H9 (cell line): ENCODE data around the gene CAPZA2. TPM values are rescaled to one million over a fixed set of nuclear protein-coding genes. Genes with fewer than 3 reads are reported as not detected.

ENCODE experiments used
- DNase-seq: peaks from one replicate; pipeline ENCODE4 v3.0.0-alpha.2; 2017
- H2AFZ ChIP-seq: one replicate; pipeline ENCODE4 v1.6.1; 2013; ENCODE audit warnings: mild to moderate bottlenecking, low read length, control low read depth, moderate library complexity
- H2AK5ac ChIP-seq: 2 replicates; pipeline ENCODE4 v1.6.1; 2013; ENCODE audit warnings: low read length, control low read depth, mixed read lengths; ENCODE audit not compliant: insufficient read length
- H2BK120ac ChIP-seq: one replicate; pipeline ENCODE4 v1.6.1; 2013; ENCODE audit warnings: low read depth, mild to moderate bottlenecking, low read length, control low read depth, inconsistent platforms; ENCODE audit not compliant: poor library complexity, severe bottlenecking
- H2BK12ac ChIP-seq: 2 replicates; pipeline ENCODE4 v1.6.1; 2013; ENCODE audit warnings: low read length, control low read depth, mixed read lengths, low read depth; ENCODE audit not compliant: insufficient read length
- H2BK15ac ChIP-seq: 2 replicates; pipeline ENCODE4 v1.6.1; 2013; ENCODE audit warnings: low read depth, low read length, control low read depth
- H2BK20ac ChIP-seq: one replicate; pipeline ENCODE4 v1.6.1; 2013; ENCODE audit warnings: low read depth, mild to moderate bottlenecking, low read length, control low read depth, inconsistent platforms; ENCODE audit not compliant: poor library complexity, severe bottlenecking
- H2BK5ac ChIP-seq: 2 replicates; pipeline ENCODE4 v1.6.1; 2013; ENCODE audit warnings: low read length, control low read depth, mixed read lengths; ENCODE audit not compliant: insufficient read length
- H3K14ac ChIP-seq: 2 replicates; pipeline ENCODE4 v1.6.1; 2013; ENCODE audit warnings: low read length, control low read depth; ENCODE audit not compliant: insufficient read depth
- H3K18ac ChIP-seq: 2 replicates; pipeline ENCODE4 v1.6.1; 2013; ENCODE audit warnings: low read depth, mild to moderate bottlenecking, mixed read lengths, low read length, control low read depth; ENCODE audit not compliant: insufficient read length
- H3K23ac ChIP-seq: 2 replicates; pipeline ENCODE4 v1.6.1; 2013; ENCODE audit warnings: low read length, control low read depth, mixed read lengths, low read depth; ENCODE audit not compliant: insufficient read length
- H3K23me2 ChIP-seq: 2 replicates; pipeline ENCODE4 v1.6.1; 2013; ENCODE audit warnings: low read depth, mild to moderate bottlenecking, mixed read lengths, low read length, control low read depth; ENCODE audit not compliant: insufficient read length, poor library complexity, severe bottlenecking
- H3K27ac ChIP-seq: 2 replicates; pipeline ENCODE4 v1.5.1; 2013; ENCODE audit warnings: low read length, control low read depth, mixed read lengths, low read depth; ENCODE audit not compliant: insufficient read length
- H3K27me3 ChIP-seq: 2 replicates; pipeline ENCODE4 v1.6.1; 2013; ENCODE audit warnings: low read length, control low read depth, inconsistent platforms; ENCODE audit not compliant: insufficient read depth
- H3K4ac ChIP-seq: 2 replicates; pipeline ENCODE4 v1.6.1; 2013; ENCODE audit warnings: low read depth, mild to moderate bottlenecking, control low read depth, inconsistent platforms, low read length, moderate library complexity
- H3K4me1 ChIP-seq: 2 replicates; pipeline ENCODE4 v1.6.1; 2013; ENCODE audit warnings: low read length, control low read depth, inconsistent platforms; ENCODE audit not compliant: insufficient read depth
- H3K4me2 ChIP-seq: 2 replicates; pipeline ENCODE4 v1.6.1; 2013; ENCODE audit warnings: low read length, control low read depth, mixed read lengths; ENCODE audit not compliant: insufficient read length, insufficient read depth
- H3K56ac ChIP-seq: 2 replicates; pipeline ENCODE4 v1.6.1; 2013; ENCODE audit warnings: low read depth, mild to moderate bottlenecking, mixed read lengths, low read length, control low read depth; ENCODE audit not compliant: insufficient read length
- H3K79me1 ChIP-seq: 2 replicates; pipeline ENCODE4 v1.6.1; 2013; ENCODE audit warnings: low read depth, mild to moderate bottlenecking, moderate library complexity, low read length, control low read depth, inconsistent platforms; ENCODE audit not compliant: insufficient read depth, poor library complexity, severe bottlenecking
- H3K79me2 ChIP-seq: 2 replicates; pipeline ENCODE4 v1.6.1; 2013; ENCODE audit warnings: low read length, control low read depth, inconsistent platforms; ENCODE audit not compliant: insufficient read depth
- H3K9ac ChIP-seq: 2 replicates; pipeline ENCODE4 v1.6.1; 2013; ENCODE audit warnings: low read length, control low read depth, mixed read lengths; ENCODE audit not compliant: insufficient read length; ENCODE audit errors: extremely low read depth
- H3K9me3 ChIP-seq: one replicate; pipeline ENCODE4 v1.6.1; 2013; ENCODE audit warnings: low read depth, low read length, inconsistent platforms; ENCODE audit not compliant: control insufficient read depth
- H3T11ph ChIP-seq: one replicate; pipeline ENCODE4 v1.6.1; 2013; ENCODE audit warnings: mild to moderate bottlenecking, low read length, control low read depth, inconsistent platforms
- H4K20me1 ChIP-seq: one replicate; pipeline ENCODE4 v1.6.1; 2013; ENCODE audit not compliant: control insufficient read depth, insufficient read length, insufficient read depth
- H4K5ac ChIP-seq: 2 replicates; pipeline ENCODE4 v1.6.1; 2013; ENCODE audit warnings: low read depth, mild to moderate bottlenecking, mixed read lengths, low read length, control low read depth; ENCODE audit not compliant: insufficient read length
- H4K8ac ChIP-seq: replicated peaks from 2 replicates; pipeline ENCODE4 v1.6.1; 2013; ENCODE audit warnings: low read length, control low read depth, mixed read lengths, low read depth; ENCODE audit not compliant: insufficient read length
- H4K91ac ChIP-seq: 2 replicates; pipeline ENCODE4 v1.6.1; 2013; ENCODE audit warnings: low read depth, mild to moderate bottlenecking, moderate library complexity, mixed read lengths, low read length, control low read depth; ENCODE audit not compliant: insufficient read length
- H3K27ac Mint-ChIP-seq, 3 experiments: 2 replicates in 2 of 3; 3 replicates in 1 of 3; pipeline ENCODE4 v1.8.0; 2020 to 2021; ENCODE audit warnings: mixed read lengths in 3 of 3, mild to moderate bottlenecking in 1 of 3, moderate library complexity in 1 of 3
- H3K27me3 Mint-ChIP-seq: 2 replicates; pipeline ENCODE4 v1.8.0; 2021; ENCODE audit warnings: low read depth, mild to moderate bottlenecking, moderate library complexity, mixed read lengths
- H3K36me3 Mint-ChIP-seq, 3 experiments: 2 replicates in 2 of 3; 3 replicates in 1 of 3; pipeline ENCODE4 v1.8.0; 2020 to 2021; ENCODE audit warnings: low read depth in 3 of 3, mixed read lengths in 3 of 3; ENCODE audit not compliant: insufficient read depth in 1 of 3
- H3K4me1 Mint-ChIP-seq, 2 experiments: 2 replicates each; pipeline ENCODE4 v1.8.0; 2020; ENCODE audit warnings: mixed read lengths in 2 of 2
- H3K4me3 Mint-ChIP-seq, 2 experiments: 2 replicates in 1 of 2; 3 replicates in 1 of 2; pipeline ENCODE4 v1.8.0; 2020 to 2021; ENCODE audit warnings: mild to moderate bottlenecking in 2 of 2, mixed read lengths in 2 of 2, moderate library complexity in 1 of 2
- H3K9me3 Mint-ChIP-seq, 2 experiments: 2 replicates in 1 of 2; 3 replicates in 1 of 2; pipeline ENCODE4 v1.8.0; 2020; ENCODE audit warnings: mild to moderate bottlenecking in 2 of 2, mixed read lengths in 2 of 2, moderate library complexity in 1 of 2
- WGBS: extraction: QIAGEN DNeasy Blood & Tissue Kit; methylation state at CpG from one replicate; pipeline ENCODE4 v1.1.7; 2013; ENCODE audit warnings: missing lambda C conversion rate, low lambda C conversion rate, mixed read lengths; ENCODE audit not compliant: insufficient read length; ENCODE audit errors: extremely low coverage; 5-methylcytosine and 5-hydroxymethylcytosine counted together
- total RNA-seq: library from RNA; stranded (reverse); gene quantifications from 2 replicates; pipeline ENCODE4 v1.2.1, GENCODE V29; 2021
- TF ChIP-seq, protein P1 (sequence below): fragments of 200-600 bp; sonication (generic); conservative IDR thresholded peaks from 3 replicates; pipeline ENCODE4 v1.8.0; 2021; ENCODE audit warnings: antibody characterized with exemption, mild to moderate bottlenecking

CAPZA2 gene
- total RNA-seq, 1 experiment from 2014 or later, result 131 TPM

DNA sequence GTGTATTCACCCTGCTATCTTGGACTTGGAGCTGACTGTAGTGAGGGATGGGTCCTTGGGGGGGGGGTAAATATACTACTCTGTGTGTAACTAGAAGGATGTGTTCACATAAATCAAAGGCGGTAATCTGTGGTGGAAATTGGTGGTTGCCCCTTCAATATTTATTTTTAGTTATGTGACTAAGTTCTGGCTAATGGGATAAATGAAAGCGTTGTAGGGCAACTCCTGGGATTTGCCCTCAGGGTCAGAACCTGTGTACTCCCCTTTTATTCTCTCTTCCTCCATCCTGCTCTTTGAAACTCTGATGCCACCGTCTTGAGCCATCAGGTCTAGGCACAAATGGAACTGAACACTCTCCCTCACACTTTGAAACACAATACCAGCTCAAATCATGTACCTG is 66.6 kb downstream of the CAPZA2 start:
- H3K27me3 ChIP-seq, result no peaks in the 10 kb centered on the region; the same call in 1 of the 2 replicates
- H3K9me3 ChIP-seq, result no peaks in the 10 kb centered on the region
- no peak overlapping the region for H3K27ac ChIP-seq
- H4K20me1 ChIP-seq, result no peaks in the 10 kb centered on the region
- H3K4me1 ChIP-seq, result 0 out of 2 replicates have a peak, but pooled peaks cover 3% of the 10 kb centered on the region
- H3K14ac ChIP-seq, result no peak overlapping the region
- no peak overlapping the region for H4K5ac ChIP-seq
- no peak overlapping the region for H2BK15ac ChIP-seq
- H3K27ac Mint-ChIP-seq, result no peak overlapping the region
- H2BK120ac ChIP-seq, result no peak overlapping the region
- no peak overlapping the region for H3K18ac ChIP-seq
- H3K4me2 ChIP-seq, result no peak overlapping the region
- no peak overlapping the region for H3K4ac ChIP-seq
- no peaks in the 10 kb centered on the region for H3K36me3 Mint-ChIP-seq
- H2BK20ac ChIP-seq, result no peak overlapping the region
- no peak for DNase-seq
- no peak overlapping the region for H3K4me3 Mint-ChIP-seq
- H3K79me1 ChIP-seq, result no peaks in the 10 kb centered on the region
- peaks cover 9 to 13% of the 10 kb centered on the region in 2 experiments for H3K4me1 Mint-ChIP-seq
- H3T11ph ChIP-seq, result no peak overlapping the region
- H2BK5ac ChIP-seq, result no peak overlapping the region
- no peaks in the 10 kb centered on the region for H3K9me3 Mint-ChIP-seq
- H3K79me2 ChIP-seq, result no peaks in the 10 kb centered on the region
- WGBS, result no CpG with 5 or more reads among the region's 3 CpGs
- H3K23me2 ChIP-seq, result no peaks in the 10 kb centered on the region
- H4K91ac ChIP-seq, result no peak overlapping the region
- no peak overlapping the region for H3K9ac ChIP-seq
- H2AFZ ChIP-seq, result no peak overlapping the region
- no peak overlapping the region for H3K23ac ChIP-seq
- no peak overlapping the region for H4K8ac ChIP-seq
- TF ChIP-seq, protein P1, sequence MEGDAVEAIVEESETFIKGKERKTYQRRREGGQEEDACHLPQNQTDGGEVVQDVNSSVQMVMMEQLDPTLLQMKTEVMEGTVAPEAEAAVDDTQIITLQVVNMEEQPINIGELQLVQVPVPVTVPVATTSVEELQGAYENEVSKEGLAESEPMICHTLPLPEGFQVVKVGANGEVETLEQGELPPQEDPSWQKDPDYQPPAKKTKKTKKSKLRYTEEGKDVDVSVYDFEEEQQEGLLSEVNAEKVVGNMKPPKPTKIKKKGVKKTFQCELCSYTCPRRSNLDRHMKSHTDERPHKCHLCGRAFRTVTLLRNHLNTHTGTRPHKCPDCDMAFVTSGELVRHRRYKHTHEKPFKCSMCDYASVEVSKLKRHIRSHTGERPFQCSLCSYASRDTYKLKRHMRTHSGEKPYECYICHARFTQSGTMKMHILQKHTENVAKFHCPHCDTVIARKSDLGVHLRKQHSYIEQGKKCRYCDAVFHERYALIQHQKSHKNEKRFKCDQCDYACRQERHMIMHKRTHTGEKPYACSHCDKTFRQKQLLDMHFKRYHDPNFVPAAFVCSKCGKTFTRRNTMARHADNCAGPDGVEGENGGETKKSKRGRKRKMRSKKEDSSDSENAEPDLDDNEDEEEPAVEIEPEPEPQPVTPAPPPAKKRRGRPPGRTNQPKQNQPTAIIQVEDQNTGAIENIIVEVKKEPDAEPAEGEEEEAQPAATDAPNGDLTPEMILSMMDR, result no peak
- no peak overlapping the region for H2AK5ac ChIP-seq
- no peak overlapping the region for H3K56ac ChIP-seq
- peaks cover 9% of the 10 kb centered on the region for H3K27me3 Mint-ChIP-seq
- H2BK12ac ChIP-seq, result no peak overlapping the region
